B cell (primary cell): ENCODE measurements around the gene ELMO3. TPM values are rescaled to one million over a fixed set of nuclear protein-coding genes. Genes with fewer than 3 reads are reported as not detected.
A peak's percentile ranks its signal among the peaks of the same experiment; 100 is the strongest.

Experiments used
- ATAC-seq: fragments of 200-7000 bp; cut with Tn5 transposase; one replicate; pipeline ENCODE4 v1.10.0; 2021; ENCODE audit warnings: low read depth, mild to moderate bottlenecking, moderate number of reproducible peaks, moderate library complexity
- CTCF ChIA-PET: fragments of 350-600 bp; sonication (Branson Sonifier 250); formaldehyde crosslinking; loops from one replicate; lab custom pipeline; 2021; ENCODE audit warnings: antibody characterized with exemption, inconsistent platforms; lab: Charles Lee
- POLR2A ChIA-PET: fragments of 350-600 bp; sonication (Branson Sonifier 250); formaldehyde crosslinking; loops from one replicate; lab custom pipeline; 2021; ENCODE audit warnings: antibody characterized with exemption; lab: Charles Lee
- DNase-seq: peaks from one replicate; pipeline ENCODE4 v3.0.0; 2013
- H2AFZ ChIP-seq: 2 replicates; pipeline ENCODE4 v1.6.1; 2012; ENCODE audit warnings: mild to moderate bottlenecking, low read depth, low read length; ENCODE audit not compliant: insufficient read depth, poor library complexity, severe bottlenecking
- H3K27ac ChIP-seq, 2 donors: 1 replicate in 1 of 2; 2 replicates in 1 of 2; pipeline ENCODE4 v1.5.1; 2012 to 2013; ENCODE audit warnings: low read length in 2 of 2, mild to moderate bottlenecking in 2 of 2, moderate library complexity in 1 of 2
- H3K27me3 ChIP-seq, 4 experiments: fragments of 200-600 bp in 1 of 4; sonication (generic) in 1 of 4; replicated peaks in 1 of 4; 1 replicate in 2 of 4; 2 replicates in 2 of 4; pipeline versions ENCODE4 v1.6.1 to v1.7.0; 2013 to 2016; ENCODE audit warnings: low read length in 3 of 4, mild to moderate bottlenecking in 2 of 4, mixed read lengths in 1 of 4, moderate library complexity in 1 of 4; ENCODE audit not compliant: insufficient read depth in 4 of 4, control insufficient read depth in 3 of 4; ENCODE audit errors: control extremely low read depth in 1 of 4
- H3K36me3 ChIP-seq, 2 experiments: replicated peaks in 1 of 2; 1 replicate in 1 of 2; 2 replicates in 1 of 2; pipeline versions ENCODE4 v1.6.1 to v1.7.1; 2013; ENCODE audit warnings: low read length in 1 of 2; ENCODE audit not compliant: insufficient read depth in 2 of 2, control insufficient read depth in 1 of 2; ENCODE audit errors: control extremely low read depth in 1 of 2, extremely low read depth in 1 of 2
- H3K4me1 ChIP-seq, 2 donors: fragments of 200-600 bp in 1 of 2; sonication (generic) in 1 of 2; 1 replicate in 1 of 2; 2 replicates in 1 of 2; pipeline versions ENCODE4 v1.5.1 to v1.6.1; 2013 to 2017; ENCODE audit warnings: low read length in 2 of 2; ENCODE audit not compliant: control insufficient read depth in 2 of 2, insufficient read depth in 2 of 2
- H3K4me2 ChIP-seq: replicated peaks from 2 replicates; pipeline ENCODE3; 2012; ENCODE audit warnings: mild to moderate bottlenecking, low read depth, low read length; ENCODE audit not compliant: poor library complexity, severe bottlenecking
- H3K4me3 ChIP-seq, 5 experiments: fragments of 200-600 bp in 1 of 5; sonication (generic) in 1 of 5; 1 replicate in 3 of 5; 2 replicates in 2 of 5; pipeline versions ENCODE4 v1.5.1 to v1.7.0; 2011 to 2016; ENCODE audit warnings: low read length in 4 of 5, mild to moderate bottlenecking in 4 of 5, low read depth in 2 of 5, control low read depth in 1 of 5, moderate library complexity in 1 of 5; ENCODE audit not compliant: insufficient read depth in 1 of 5; ENCODE audit errors: control extremely low read depth in 1 of 5, extremely low read depth in 1 of 5
- H3K79me2 ChIP-seq: fragments of 200-600 bp; sonication (generic); one replicate; pipeline ENCODE4 v1.6.0; 2016; ENCODE audit warnings: low read length; ENCODE audit not compliant: control insufficient read depth, insufficient read depth
- H3K9ac ChIP-seq: fragments of 200-600 bp; sonication (generic); 2 replicates; pipeline ENCODE4 v1.6.1; 2017; ENCODE audit warnings: mild to moderate bottlenecking, low read length, moderate library complexity
- H3K9me3 ChIP-seq, 3 donors: one replicate each; pipeline versions ENCODE4 v1.6.1 to v1.7.1; 2013; ENCODE audit warnings: low read length in 2 of 3; ENCODE audit not compliant: control insufficient read depth in 2 of 3, insufficient read depth in 1 of 3; ENCODE audit errors: control extremely low read depth in 1 of 3
- H4K20me1 ChIP-seq: 2 replicates; pipeline ENCODE4 v1.6.0; 2012; ENCODE audit warnings: mild to moderate bottlenecking, low read length; ENCODE audit not compliant: insufficient read depth, control insufficient read depth, poor library complexity, severe bottlenecking
- H3K27ac Mint-ChIP-seq: one replicate; pipeline ENCODE4 v1.8.0; 2021; ENCODE audit warnings: mixed read lengths
- H3K27me3 Mint-ChIP-seq: one replicate; pipeline ENCODE4 v1.8.0; 2021; ENCODE audit warnings: mixed read lengths
- H3K4me1 Mint-ChIP-seq: one replicate; pipeline ENCODE4 v1.8.0; 2021; ENCODE audit warnings: mixed read lengths
- H3K4me3 Mint-ChIP-seq: one replicate; pipeline ENCODE4 v1.8.0; 2021; ENCODE audit warnings: mixed read lengths
- H3K9me3 Mint-ChIP-seq: one replicate; pipeline ENCODE4 v1.8.0; 2022; ENCODE audit warnings: mixed read lengths; ENCODE audit not compliant: insufficient read depth
- CTCF ChIP-seq: fragments of 200-600 bp; IDR thresholded peaks from one replicate; pipeline ENCODE4 v1.8.0; 2022; ENCODE audit warnings: antibody characterized with exemption, mild to moderate bottlenecking
- EZH2 ChIP-seq: IDR thresholded peaks from 2 replicates; pipeline ENCODE4 v1.6.1; 2012; ENCODE audit warnings: borderline replicate concordance, low read depth, mild to moderate bottlenecking, moderate library complexity, low read length; ENCODE audit not compliant: insufficient read depth, poor library complexity, severe bottlenecking
- WGBS: methylation state at CpG from one replicate; pipeline ENCODE4 v1.1.5; 2013; ENCODE audit warnings: missing lambda C conversion rate; ENCODE audit not compliant: insufficient coverage; 5-methylcytosine and 5-hydroxymethylcytosine counted together
- intact Hi-C: fragments of 100-400 bp; cut with micrococcal nuclease; formaldehyde crosslinking; loops from one replicate; pipeline ENCODE4 v1.10.0; 2022
- polyA plus RNA-seq: library from polyadenylated mRNA; depleted of rRNA; stranded (reverse); fragments of >200 nt; gene quantifications from 2 replicates; pipeline ENCODE4 v1.2.3, GENCODE V29; 2012
- small RNA-seq: library from RNA; depleted of rRNA; stranded (forward); fragments of <200 nt; gene quantifications from one replicate; pipeline ENCODE3, GENCODE V24; 2012; ENCODE audit warnings: low replicate concordance, low read depth; ENCODE audit not compliant: insufficient read length
- total RNA-seq, 2 donors: library from RNA; stranded (reverse); fragments of 120-200 nt in 1 of 2; gene quantifications; 1 replicate in 1 of 2; 2 replicates in 1 of 2; pipeline versions ENCODE4 v1.2.3 to v1.2.4, GENCODE V29; 2013 to 2022

Gene ELMO3
- total and polyA plus RNA-seq, 2 donors (not counting 1 experiment from before 2014, with no cell fraction given), result 9.1 to 9.6 TPM

GRCh38 chr16:67252609-67253497 lies 53.9 kb downstream of the ELMO3 start:
- no peaks in the 10 kb centered on the region for H3K9me3 ChIP-seq
- Mint-ChIP-seq H3K4me1 (peaks cover 18% of the 10 kb centered on the region), H3K27me3 (peaks cover 9% of the 10 kb centered on the region), H3K4me3 (no peak overlapping the region), H3K27ac (no peak overlapping the region), H3K9me3 (no peaks in the 10 kb centered on the region)
- ChIA-PET POLR2A (no interaction called here), CTCF (no interaction called here)
- no peak for ATAC-seq
- no peaks in the 10 kb centered on the region for H3K36me3 ChIP-seq
- 100% methylated on average over 4 of the region's 4 CpGs for WGBS
- intact Hi-C loops, result no loop called here
- DNase-seq, result peak; percentile 5
- no peak overlapping the region for H2AFZ ChIP-seq
- H4K20me1 ChIP-seq, result peaks cover 4% of the 10 kb centered on the region
- peaks cover 15 to 18% of the 10 kb centered on the region in 2 donors for H3K4me1 ChIP-seq
- peaks cover 0 to 22% (median 13%) of the 10 kb centered on the region in 4 experiments for H3K27me3 ChIP-seq
- TF ChIP-seq EZH2, result no peak
- TF ChIP-seq CTCF, result no peak
- H3K9ac ChIP-seq, result no peak overlapping the region
- no peak overlapping the region for H3K4me3 ChIP-seq
- H3K27ac ChIP-seq, result no peak overlapping the region
- no peak overlapping the region for H3K4me2 ChIP-seq
- H3K79me2 ChIP-seq, result no peaks in the 10 kb centered on the region

Small RNAs within 50 kb of the gene (small RNA-seq; reads per million reads assigned to genes)
- not detected for gene MIR328

Other genes with a start within 250 kb of the ELMO3 start
- 0.32 and 0.42 TPM in 2 replicates for gene CES3, start 237.9 kb upstream of the ELMO3 start, total RNA-seq
- gene CES3, start 237.9 kb upstream of the ELMO3 start, polyA plus RNA-seq, result 0.25 and 1.1 TPM in 2 replicates
- gene CES4A, start 210.5 kb upstream of the ELMO3 start, total RNA-seq, result 8.4 and 10.4 TPM in 2 replicates
- 17.3 and 18.9 TPM in 2 replicates for gene CES4A, start 210.5 kb upstream of the ELMO3 start, polyA plus RNA-seq
- gene CBFB, start 170.0 kb upstream of the ELMO3 start, total RNA-seq, result 89.0 and 101 TPM in 2 replicates
- gene CBFB, start 170.0 kb upstream of the ELMO3 start, polyA plus RNA-seq, result 19.5 and 43.2 TPM in 2 replicates
- gene PHAF1, start 89.2 kb upstream of the ELMO3 start, total RNA-seq, result 20.7 and 23.0 TPM in 2 replicates
- gene PHAF1, start 89.2 kb upstream of the ELMO3 start, polyA plus RNA-seq, result 18.5 and 18.8 TPM in 2 replicates
- gene B3GNT9, start 48.1 kb upstream of the ELMO3 start, total RNA-seq, result 1.2 and 1.6 TPM in 2 replicates
- gene B3GNT9, start 48.1 kb upstream of the ELMO3 start, polyA plus RNA-seq, result 2.4 and 2.5 TPM in 2 replicates
- 51.9 and 52.4 TPM in 2 replicates for gene TRADD, start 39.2 kb upstream of the ELMO3 start, total RNA-seq
- 66.9 and 73.5 TPM in 2 replicates for gene TRADD, start 39.2 kb upstream of the ELMO3 start, polyA plus RNA-seq
- gene FBXL8, start 39.2 kb upstream of the ELMO3 start, total RNA-seq, result 5.1 and 5.8 TPM in 2 replicates
- 16.1 and 20.5 TPM in 2 replicates for gene FBXL8, start 39.2 kb upstream of the ELMO3 start, polyA plus RNA-seq
- gene HSF4, start 34.4 kb upstream of the ELMO3 start, total RNA-seq, result 7.4 and 11.9 TPM in 2 replicates
- gene HSF4, start 34.4 kb upstream of the ELMO3 start, polyA plus RNA-seq, result 12.2 and 29.3 TPM in 2 replicates
- 0.66 and 0.96 TPM in 2 replicates for gene NOL3, start 28.6 kb upstream of the ELMO3 start, total RNA-seq
- gene NOL3, start 28.6 kb upstream of the ELMO3 start, polyA plus RNA-seq, result 0.60 and 2.3 TPM in 2 replicates
- 6.2 and 12.4 TPM in 2 replicates for gene MATCAP1, start 15.2 kb upstream of the ELMO3 start, total RNA-seq
- 8.9 and 9.1 TPM in 2 replicates for gene MATCAP1, start 15.2 kb upstream of the ELMO3 start, polyA plus RNA-seq
- not detected in 2 replicates for gene EXOC3L1, start 9.0 kb upstream of the ELMO3 start, total RNA-seq
- not detected in 2 replicates for gene EXOC3L1, start 9.0 kb upstream of the ELMO3 start, polyA plus RNA-seq
- 104 and 106 TPM in 2 replicates for gene E2F4, start 7.0 kb upstream of the ELMO3 start, total RNA-seq
- gene E2F4, start 7.0 kb upstream of the ELMO3 start, polyA plus RNA-seq, result 188 and 195 TPM in 2 replicates
- 36.3 and 40.4 TPM in 2 replicates for gene TMEM208, start 28.0 kb downstream of the ELMO3 start, total RNA-seq
- 31.5 and 36.1 TPM in 2 replicates for gene TMEM208, start 28.0 kb downstream of the ELMO3 start, polyA plus RNA-seq
- 46.9 and 47.3 TPM in 2 replicates for gene FHOD1, start 48.4 kb downstream of the ELMO3 start, total RNA-seq
- 44.1 and 46.3 TPM in 2 replicates for gene FHOD1, start 48.4 kb downstream of the ELMO3 start, polyA plus RNA-seq
- gene SLC9A5, start 49.8 kb downstream of the ELMO3 start, total RNA-seq, result 1.7 and 2.4 TPM in 2 replicates
- gene SLC9A5, start 49.8 kb downstream of the ELMO3 start, polyA plus RNA-seq, result 1.1 and 1.7 TPM in 2 replicates
- gene PLEKHG4, start 80.4 kb downstream of the ELMO3 start, total RNA-seq, result 6.0 and 6.7 TPM in 2 replicates
- gene PLEKHG4, start 80.4 kb downstream of the ELMO3 start, polyA plus RNA-seq, result 4.6 and 7.1 TPM in 2 replicates
- not detected in 2 replicates for gene KCTD19, start 127.6 kb downstream of the ELMO3 start, total RNA-seq
- 0.22 and 0.52 TPM in 2 replicates for gene KCTD19, start 127.6 kb downstream of the ELMO3 start, polyA plus RNA-seq
- gene LRRC36, start 127.7 kb downstream of the ELMO3 start, total RNA-seq, result not detected in 2 replicates
- gene LRRC36, start 127.7 kb downstream of the ELMO3 start, polyA plus RNA-seq, result 0.98 and 1.5 TPM in 2 replicates
- not detected in 2 replicates for gene TPPP3, start 194.4 kb downstream of the ELMO3 start, total RNA-seq
- 0.29 and 0.31 TPM in 2 replicates for gene TPPP3, start 194.4 kb downstream of the ELMO3 start, polyA plus RNA-seq
- gene ZDHHC1, start 217.3 kb downstream of the ELMO3 start, total RNA-seq, result 2.4 and 2.8 TPM in 2 replicates
- 0.58 and 0.71 TPM in 2 replicates for gene ZDHHC1, start 217.3 kb downstream of the ELMO3 start, polyA plus RNA-seq
- not detected in 2 replicates for gene HSD11B2, start 232.0 kb downstream of the ELMO3 start, total RNA-seq
- 0.06 and 0.09 TPM in 2 replicates for gene HSD11B2, start 232.0 kb downstream of the ELMO3 start, polyA plus RNA-seq